ENCODE results near the gene RBPMS2.

Gene RBPMS2

GRCh38 chr15:64791401-64791800, 16.0 kb upstream of the RBPMS2 start:
- H3K27ac ChIP-seq = no peak overlapping the region
- DNase-seq (ENCODE audit: low read depth, low spot score) = no peak

- H3K27ac ChIP-seq = no peak overlapping the region
- no peak for DNase-seq (ENCODE audit: low read depth, low spot score)
Observed at GRCh38 chr15:64783796-64784195, 8.4 kb upstream of the RBPMS2 start.

GRCh38 chr15:64782751-64783150, 7.4 kb upstream of the RBPMS2 start:
- no peak for DNase-seq (ENCODE audit: low read depth, low spot score)
- no peak overlapping the region for H3K27ac ChIP-seq

- no peak for DNase-seq (ENCODE audit: low read depth, low spot score)
- H3K27ac ChIP-seq = no peak overlapping the region
Observed at GRCh38 chr15:64781299-64781698, 5.9 kb upstream of the RBPMS2 start.

- no peak overlapping the region for H3K27ac ChIP-seq
- DNase-seq (ENCODE audit: low read depth, low spot score) = no peak
Observed at GRCh38 chr15:64780600-64781156, 5.3 kb upstream of the RBPMS2 start.

- no peak for DNase-seq (ENCODE audit: low read depth, low spot score)
- H3K27ac ChIP-seq = no peak overlapping the region
Observed at GRCh38 chr15:64779630-64780029, 4.2 kb upstream of the RBPMS2 start.

GRCh38 chr15:64779024-64779423, 3.6 kb upstream of the RBPMS2 start:
- H3K27ac ChIP-seq = no peak overlapping the region
- DNase-seq (ENCODE audit: low read depth, low spot score) = no peak

GRCh38 chr15:64776402-64776786, 1.0 kb upstream of the RBPMS2 start:
- no peak overlapping the region for H3K27ac ChIP-seq
- DNase-seq (ENCODE audit: low read depth, low spot score) = no peak

- H3K27ac ChIP-seq = no peak overlapping the region
- DNase-seq (ENCODE audit: low read depth, low spot score) = no peak
Observed at GRCh38 chr15:64774629-64775493, 528 bp downstream of the RBPMS2 start.

GRCh38 chr15:64774037-64774628, 1.3 kb downstream of the RBPMS2 start:
- no peak for DNase-seq (ENCODE audit: low read depth, low spot score)

GRCh38 chr15:64773606-64774005, 1.8 kb downstream of the RBPMS2 start:
- H3K27ac ChIP-seq = no peak overlapping the region
- DNase-seq (ENCODE audit: low read depth, low spot score) = no peak

More at GRCh38 chr15:64774037-64774628, 1.3 kb downstream of the RBPMS2 start:
- no peak overlapping the region for H3K27ac ChIP-seq

GRCh38 chr15:64772964-64773363, 2.4 kb downstream of the RBPMS2 start:
- no peak for DNase-seq (ENCODE audit: low read depth, low spot score)
- H3K27ac ChIP-seq = no peak overlapping the region

GRCh38 chr15:64772488-64772887, 2.9 kb downstream of the RBPMS2 start:
- no peak for DNase-seq (ENCODE audit: low read depth, low spot score)
- no peak overlapping the region for H3K27ac ChIP-seq

- no peak for DNase-seq (ENCODE audit: low read depth, low spot score)
- no peak overlapping the region for H3K27ac ChIP-seq
Observed at GRCh38 chr15:64770626-64771025, 4.8 kb downstream of the RBPMS2 start.

- no peak for DNase-seq (ENCODE audit: low read depth, low spot score)
- no peak overlapping the region for H3K27ac ChIP-seq
Observed at GRCh38 chr15:64767203-64767602, 8.2 kb downstream of the RBPMS2 start.

GRCh38 chr15:64766058-64766457, 9.3 kb downstream of the RBPMS2 start:
- no peak for DNase-seq (ENCODE audit: low read depth, low spot score)
- no peak overlapping the region for H3K27ac ChIP-seq

GRCh38 chr15:64763874-64764273, 11.5 kb downstream of the RBPMS2 start:
- no peak for DNase-seq (ENCODE audit: low read depth, low spot score)
- H3K27ac ChIP-seq = no peak overlapping the region

GRCh38 chr15:64763462-64763861, 11.9 kb downstream of the RBPMS2 start:
- no peak for DNase-seq (ENCODE audit: low read depth, low spot score)
- no peak overlapping the region for H3K27ac ChIP-seq

GRCh38 chr15:64763021-64763420, 12.4 kb downstream of the RBPMS2 start:
- no peak overlapping the region for H3K27ac ChIP-seq
- DNase-seq (ENCODE audit: low read depth, low spot score) = no peak

- no peak overlapping the region for H3K27ac ChIP-seq
- DNase-seq (ENCODE audit: low read depth, low spot score) = no peak
Observed at GRCh38 chr15:64762546-64762945, 12.8 kb downstream of the RBPMS2 start.

GRCh38 chr15:64761156-64761555, 14.2 kb downstream of the RBPMS2 start:
- DNase-seq (ENCODE audit: low read depth, low spot score) = no peak
- no peak overlapping the region for H3K27ac ChIP-seq
